Mucosa of descending colon (tissue), 3 donors: Measurements from ENCODE around the gene PRICKLE4. TPM values are rescaled to one million over a fixed set of nuclear protein-coding genes. Genes with fewer than 3 reads are reported as not detected.
A peak's percentile ranks its signal among the peaks of the same experiment; 100 is the strongest.

Source experiments
- ATAC-seq: fragments of 200-7000 bp; cut with Tn5 transposase; one replicate; pipeline ENCODE4 v1.9.1; 2020; ENCODE audit warnings: mild to moderate bottlenecking, moderate library complexity
- DNase-seq, 3 donors: peaks; one replicate each; pipeline ENCODE4 v3.0.0-alpha.2; 2020
- H3K36me3 ChIP-seq: fragments of 200-600 bp; one replicate; pipeline ENCODE4 v1.8.0; 2021; ENCODE audit warnings: low read depth, mild to moderate bottlenecking
- H3K4me1 ChIP-seq: fragments of 200-600 bp; one replicate; pipeline ENCODE4 v1.8.0; 2021; ENCODE audit warnings: low read depth, mild to moderate bottlenecking
- H3K4me3 ChIP-seq: fragments of 200-600 bp; one replicate; pipeline ENCODE4 v1.8.0; 2021; ENCODE audit warnings: mild to moderate bottlenecking
- H3K9me3 ChIP-seq: fragments of 200-600 bp; one replicate; pipeline ENCODE4 v1.8.0; 2021; ENCODE audit warnings: mild to moderate bottlenecking
- intact Hi-C, 2 donors: fragments of 100-400 bp; cut with DNase I in 1 of 2; cut with micrococcal nuclease in 1 of 2; formaldehyde crosslinking; loops; one replicate each; pipeline versions ENCODE4 v1.11.0 to v1.11.1; 2022; cut with DNase I, micrococcal nuclease
- total RNA-seq, 3 donors: library from RNA; stranded (reverse); fragmentation: NEBNext Ultra II Directional in 2 of 3; extraction: Animal tissue kit (Norgen Biotek cat#: 25700) in 2 of 3; gene quantifications; one replicate each; pipeline versions ENCODE4 v1.2.1 to v1.2.4, GENCODE V29; 2021 to 2023
- TF ChIP-seq, protein P1 (sequence below): fragments of 200-600 bp; IDR thresholded peaks from one replicate; pipeline ENCODE4 v1.8.0; 2022; ENCODE audit warnings: antibody characterized with exemption, mild to moderate bottlenecking
- donor health status: DM: no; HTN: no; CAD: no; lungs with moderate emphysema.
- donor health status: DM: no; HTN: no; CAD: no.
- donor health status: DM: no; HTN: yes; CAD: no.

Gene PRICKLE4
- total RNA-seq, 3 donors from 2014 or later = 2.7 to 6.7 (median 6.1) TPM

DNA sequence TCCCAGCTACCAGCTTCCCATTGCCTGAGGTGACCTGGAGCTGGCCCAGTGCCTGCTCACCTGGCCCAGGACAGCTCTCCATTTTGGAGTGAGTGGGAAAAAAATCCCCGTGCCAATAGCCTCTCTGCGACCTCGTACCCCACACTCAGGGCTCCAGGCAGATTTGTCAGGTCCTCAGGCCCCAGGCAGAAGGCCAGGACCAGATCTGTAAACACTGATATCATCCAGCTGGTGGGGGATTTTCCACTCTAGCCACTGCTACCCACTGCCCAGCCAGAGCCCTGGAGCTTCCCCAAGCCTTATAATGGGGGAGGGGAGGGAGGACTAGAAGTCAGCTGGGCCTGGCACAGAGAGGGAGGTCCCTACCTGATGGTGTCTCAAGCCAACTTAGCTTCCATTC is 32.0 kb upstream of the PRICKLE4 start:
- Histone ChIP-seq H3K9me3 (no peaks in the 10 kb centered on the region), H3K36me3 (no peaks in the 10 kb centered on the region), H3K4me1 (no peaks in the 10 kb centered on the region), H3K4me3 (no peak overlapping the region)
- DNase-seq (no peak), ATAC-seq (no peak)
- intact Hi-C loops = no loop called here
- TF ChIP-seq, protein P1, sequence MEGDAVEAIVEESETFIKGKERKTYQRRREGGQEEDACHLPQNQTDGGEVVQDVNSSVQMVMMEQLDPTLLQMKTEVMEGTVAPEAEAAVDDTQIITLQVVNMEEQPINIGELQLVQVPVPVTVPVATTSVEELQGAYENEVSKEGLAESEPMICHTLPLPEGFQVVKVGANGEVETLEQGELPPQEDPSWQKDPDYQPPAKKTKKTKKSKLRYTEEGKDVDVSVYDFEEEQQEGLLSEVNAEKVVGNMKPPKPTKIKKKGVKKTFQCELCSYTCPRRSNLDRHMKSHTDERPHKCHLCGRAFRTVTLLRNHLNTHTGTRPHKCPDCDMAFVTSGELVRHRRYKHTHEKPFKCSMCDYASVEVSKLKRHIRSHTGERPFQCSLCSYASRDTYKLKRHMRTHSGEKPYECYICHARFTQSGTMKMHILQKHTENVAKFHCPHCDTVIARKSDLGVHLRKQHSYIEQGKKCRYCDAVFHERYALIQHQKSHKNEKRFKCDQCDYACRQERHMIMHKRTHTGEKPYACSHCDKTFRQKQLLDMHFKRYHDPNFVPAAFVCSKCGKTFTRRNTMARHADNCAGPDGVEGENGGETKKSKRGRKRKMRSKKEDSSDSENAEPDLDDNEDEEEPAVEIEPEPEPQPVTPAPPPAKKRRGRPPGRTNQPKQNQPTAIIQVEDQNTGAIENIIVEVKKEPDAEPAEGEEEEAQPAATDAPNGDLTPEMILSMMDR = no peak

DNA sequence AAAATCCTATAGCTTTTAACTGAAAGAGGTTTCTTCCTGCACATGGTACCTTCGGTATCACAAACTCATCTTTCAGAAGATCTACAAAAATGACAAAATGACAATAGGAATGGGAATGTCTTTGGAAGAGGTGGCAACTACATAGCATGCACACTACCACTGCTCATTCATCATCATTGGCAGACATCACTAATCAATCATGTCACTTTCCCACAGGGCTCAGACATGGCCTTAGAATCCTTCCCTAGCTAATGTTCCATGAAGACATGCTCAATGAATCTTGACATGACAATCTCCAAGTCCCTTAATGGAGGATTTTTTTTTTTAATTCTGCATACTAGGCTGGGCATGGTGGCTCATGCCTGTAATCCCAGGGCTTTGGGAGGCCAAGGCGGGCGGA is 30.2 kb upstream of the PRICKLE4 start:
- no peaks in the 10 kb centered on the region for H3K4me1 ChIP-seq
- TF ChIP-seq, protein P1 = no peak
- H3K36me3 ChIP-seq = no peaks in the 10 kb centered on the region
- ATAC-seq = no peak
- no peaks in the 10 kb centered on the region for H3K9me3 ChIP-seq
- no peak for DNase-seq
- intact Hi-C loops = no loop called here
- H3K4me3 ChIP-seq = no peak overlapping the region

DNA sequence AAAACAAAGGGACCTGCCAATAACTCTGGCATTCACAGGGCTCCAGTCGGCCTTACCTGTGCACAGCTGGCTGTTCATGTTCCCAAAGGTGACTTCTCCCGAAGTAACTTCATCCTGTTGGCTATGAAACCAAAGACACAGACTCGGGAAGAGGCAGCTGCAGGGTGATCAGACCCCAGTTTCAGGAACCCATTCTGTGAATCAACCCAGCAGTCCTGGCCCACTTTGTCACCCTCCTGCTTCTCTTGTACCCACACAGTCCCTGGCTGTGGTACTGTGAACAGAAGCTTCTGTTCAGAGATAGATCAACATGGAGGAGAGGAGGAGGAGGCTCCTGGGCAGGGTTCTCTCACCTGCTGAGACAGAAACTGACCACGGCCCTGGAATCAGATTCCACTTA is 24.7 kb upstream of the PRICKLE4 start:
- TF ChIP-seq, protein P1 = no peak
- intact Hi-C loops = no loop called here

DNA sequence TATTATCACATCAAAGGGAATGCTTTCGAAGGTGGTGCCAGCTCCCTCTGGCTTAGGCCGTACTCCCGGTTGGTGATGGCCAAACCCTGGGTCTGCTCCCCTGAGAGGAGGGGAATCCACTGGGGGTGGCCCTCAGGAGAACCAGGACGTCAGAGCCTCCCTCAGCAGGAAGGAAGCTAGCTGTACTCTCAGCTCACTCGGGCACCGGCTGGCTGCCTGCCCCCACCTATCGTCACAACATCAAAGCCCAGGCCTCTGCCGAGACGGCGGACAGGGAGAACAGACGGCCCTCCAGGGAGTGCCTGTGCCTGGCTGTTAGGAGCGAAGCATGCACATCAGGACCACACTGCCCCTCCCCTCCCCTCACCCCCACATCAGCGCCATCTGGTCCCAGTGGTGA is 24.2 kb upstream of the PRICKLE4 start:
- ATAC-seq (no peak), DNase-seq (peak in 1 of 3 donors; percentile 16)
- Histone ChIP-seq H3K36me3 (no peaks in the 10 kb centered on the region), H3K4me1 (no peaks in the 10 kb centered on the region), H3K4me3 (no peak overlapping the region), H3K9me3 (no peaks in the 10 kb centered on the region)
- intact Hi-C loops = no loop called here
- TF ChIP-seq, protein P1 = no peak

More for the DNA sequence above, 24.7 kb upstream of the PRICKLE4 start:
- Histone ChIP-seq H3K36me3 (no peaks in the 10 kb centered on the region), H3K9me3 (no peaks in the 10 kb centered on the region), H3K4me3 (no peak overlapping the region), H3K4me1 (no peaks in the 10 kb centered on the region)
- DNase-seq = peak in 1 of 3 donors; percentile 4
- no peak for ATAC-seq

DNA sequence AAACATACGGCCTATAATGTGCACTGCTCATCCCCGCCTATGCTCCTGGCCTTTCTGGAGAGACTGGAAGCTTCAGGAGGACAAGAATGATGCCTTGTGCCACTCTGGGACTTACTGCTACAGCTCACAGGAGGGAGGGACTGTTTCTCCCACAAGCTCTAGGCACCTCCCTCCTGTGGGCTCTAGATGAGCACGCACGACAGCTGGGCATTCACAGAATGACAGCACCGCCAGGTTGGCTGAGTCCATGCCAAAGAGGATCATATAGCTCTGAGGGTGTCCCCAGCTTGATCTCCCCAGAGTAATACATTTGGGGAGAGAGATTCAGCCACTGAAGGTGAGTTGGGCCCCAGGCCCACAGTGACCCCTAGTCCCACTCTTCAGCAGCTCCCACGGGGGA is 23.3 kb upstream of the PRICKLE4 start:
- Histone ChIP-seq H3K9me3 (no peaks in the 10 kb centered on the region), H3K4me1 (no peaks in the 10 kb centered on the region), H3K4me3 (no peak overlapping the region), H3K36me3 (no peaks in the 10 kb centered on the region)
- ATAC-seq (no peak), DNase-seq (peak in 1 of 3 donors; percentile 7)
- intact Hi-C loops = no loop called here
- TF ChIP-seq, protein P1 = no peak
